ENCODE data around the gene KRT80. TPM values are rescaled to one million over a fixed set of nuclear protein-coding genes. Genes with fewer than 3 reads are reported as not detected.

KRT80 gene
- total and polyA plus RNA-seq, 2 donors (not counting 3 experiments of a cell fraction or from before 2014, with no cell fraction given): 13.6 to 23.7 TPM

GRCh38 chr12:52224151-52224550, 32.3 kb upstream of the KRT80 start:
- dilution Hi-C loops (cut with MboI; ENCODE audit: extremely low pct_ligation_motif_present, low sequenced_read_pairs) (no loop called here), intact Hi-C loops (cut with micrococcal nuclease) (no loop called here)
- BruUV-seq (replicated peaks): no TSS peak
- H3K9me3 ChIP-seq (replicated peaks; ENCODE audit: control insufficient read depth, insufficient read depth, low read length): no peaks in the 10 kb centered on the region
- H4K20me1 ChIP-seq (replicated peaks; ENCODE audit: control insufficient read depth, extremely low read depth, insufficient read depth, low read length): no peaks in the 10 kb centered on the region
- no peaks in the 10 kb centered on the region for H3K36me3 ChIP-seq (ENCODE audit: control insufficient read depth in 2 of 2, extremely low read depth in 1 of 2, insufficient read depth in 2 of 2, low read length in 2 of 2)
- peaks cover 3% of the 10 kb centered on the region for H3K4me1 ChIP-seq (ENCODE audit: control insufficient read depth, extremely low read depth, insufficient read depth, low read length)
- no peak overlapping the region for H3K27ac ChIP-seq (ENCODE audit: insufficient read depth, low read depth, low read length)
- ChIA-PET POLR2A (no interaction called here), CTCF (interaction anchor here (1.0 to 3.1 kb wide), 6 partner anchors 9 to 68 kb away, joined by 3 to 10 read pairs (median 4); partner anchors contain the start of gene KRT80)
- FAIRE-seq (no peak), DNase-seq (ENCODE audit: low read depth, low spot score) (no peak)
- H3K9ac ChIP-seq (replicated peaks; ENCODE audit: extremely low read depth, insufficient read depth, low read length): no peak overlapping the region
- TF ChIP-seq JUN (IDR thresholded peaks at IDR 0.05; ENCODE audit: borderline replicate concordance, insufficient read depth, insufficient read length, low read depth): no peak
- TF ChIP-seq, protein P1, sequence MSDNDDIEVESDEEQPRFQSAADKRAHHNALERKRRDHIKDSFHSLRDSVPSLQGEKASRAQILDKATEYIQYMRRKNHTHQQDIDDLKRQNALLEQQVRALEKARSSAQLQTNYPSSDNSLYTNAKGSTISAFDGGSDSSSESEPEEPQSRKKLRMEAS (IDR thresholded peaks at IDR 0.05; ENCODE audit: insufficient read depth, insufficient read length): no peak
- no peak for TF ChIP-seq MYC (IDR thresholded peaks at IDR 0.05; ENCODE audit: low read depth, low read length)
- no peak for TF ChIP-seq POLR2A (IDR thresholded peaks at IDR 0.05; ENCODE audit: low read depth, low read length)
- no peak for TF ChIP-seq GATA2 (IDR thresholded peaks at IDR 0.05; ENCODE audit: insufficient read depth, insufficient read length, low read depth, low read length)
- no peak for TF ChIP-seq EZH2 (IDR thresholded peaks at IDR 0.05; ENCODE audit: borderline replicate concordance, low read depth, low read length, severe bottlenecking)
- H3K4me2 ChIP-seq (ENCODE audit: insufficient read depth, low read length): no peak overlapping the region
- H2AFZ ChIP-seq (ENCODE audit: low read depth, low read length): no peak overlapping the region
- no peak overlapping the region for H3K4me3 ChIP-seq (replicated peaks in 1 of 3; ENCODE audit: insufficient read depth in 1 of 3, low read depth in 1 of 3, low read length in 3 of 3)
- H3K9me1 ChIP-seq (replicated peaks; ENCODE audit: control insufficient read depth, extremely low read depth, insufficient read depth, low read length): no peaks in the 10 kb centered on the region
- no peaks in the 10 kb centered on the region for H3K79me2 ChIP-seq (ENCODE audit: control insufficient read depth, insufficient read depth, low read length)
- H3K27me3 ChIP-seq (ENCODE audit: control insufficient read depth in 2 of 2, insufficient read depth in 2 of 2, low read length in 2 of 2): no peaks in the 10 kb centered on the region

GRCh38 chr12:52223406-52224039, 31.7 kb upstream of the KRT80 start:
- Histone ChIP-seq H3K36me3 (ENCODE audit: control insufficient read depth in 2 of 2, extremely low read depth in 1 of 2, insufficient read depth in 2 of 2, low read length in 2 of 2) (no peaks in the 10 kb centered on the region), H3K79me2 (ENCODE audit: control insufficient read depth, insufficient read depth, low read length) (no peaks in the 10 kb centered on the region), H3K27me3 (ENCODE audit: control insufficient read depth in 2 of 2, insufficient read depth in 2 of 2, low read length in 2 of 2) (no peaks in the 10 kb centered on the region), H3K4me2 (ENCODE audit: insufficient read depth, low read length) (no peak overlapping the region), H3K4me3 (replicated peaks in 1 of 3; ENCODE audit: insufficient read depth in 1 of 3, low read depth in 1 of 3, low read length in 3 of 3) (no peak overlapping the region), H4K20me1 (replicated peaks; ENCODE audit: control insufficient read depth, extremely low read depth, insufficient read depth, low read length) (no peaks in the 10 kb centered on the region), H2AFZ (ENCODE audit: low read depth, low read length) (no peak overlapping the region), H3K4me1 (ENCODE audit: control insufficient read depth, extremely low read depth, insufficient read depth, low read length) (peaks cover 3% of the 10 kb centered on the region), H3K27ac (ENCODE audit: insufficient read depth, low read depth, low read length) (no peak overlapping the region), H3K9me1 (replicated peaks; ENCODE audit: control insufficient read depth, extremely low read depth, insufficient read depth, low read length) (no peaks in the 10 kb centered on the region), H3K9ac (replicated peaks; ENCODE audit: extremely low read depth, insufficient read depth, low read length) (no peak overlapping the region), H3K9me3 (replicated peaks; ENCODE audit: control insufficient read depth, insufficient read depth, low read length) (no peaks in the 10 kb centered on the region)
- FAIRE-seq (no peak), DNase-seq (ENCODE audit: low read depth, low spot score) (no peak)
- ChIA-PET CTCF (interaction anchor here (1.0 to 3.1 kb wide), 5 partner anchors 8 to 67 kb away, joined by 3 to 10 read pairs (median 4); partner anchors contain the start of gene KRT80), POLR2A (no interaction called here)
- no TSS peak for BruUV-seq (replicated peaks)
- intact Hi-C loops (cut with micrococcal nuclease): no loop called here
- dilution Hi-C loops (cut with MboI; ENCODE audit: extremely low pct_ligation_motif_present, low sequenced_read_pairs): no loop called here
- TF ChIP-seq POLR2A (IDR thresholded peaks at IDR 0.05; ENCODE audit: low read depth, low read length): no peak
- peak; percentile 11 for TF ChIP-seq JUN (IDR thresholded peaks at IDR 0.05; ENCODE audit: borderline replicate concordance, insufficient read depth, insufficient read length, low read depth)
- TF ChIP-seq POLR2AphosphoS5 (IDR thresholded peaks at IDR 0.05; ENCODE audit: insufficient read depth, low read depth, low read length): no peak
- TF ChIP-seq, protein P1 (IDR thresholded peaks at IDR 0.05; ENCODE audit: insufficient read depth, insufficient read length): no peak
- TF ChIP-seq FOS (IDR thresholded peaks at IDR 0.05; ENCODE audit: borderline replicate concordance, insufficient read depth, low read length): peak; percentile 39
- no peak for TF ChIP-seq CTCF (IDR thresholded peaks at IDR 0.05; ENCODE audit: extremely low read depth in 1 of 2, insufficient read depth in 1 of 2, low read depth in 1 of 2, low read length in 2 of 2)
- no peak for TF ChIP-seq GATA2 (IDR thresholded peaks at IDR 0.05; ENCODE audit: insufficient read depth, insufficient read length, low read depth, low read length)
- no peak for TF ChIP-seq EZH2 (IDR thresholded peaks at IDR 0.05; ENCODE audit: borderline replicate concordance, low read depth, low read length, severe bottlenecking)

All from endothelial cell of umbilical vein (primary cell).